Panc1 (cell line): Measurements from ENCODE around the gene PAX4. TPM values are rescaled to one million over a fixed set of nuclear protein-coding genes. Genes with fewer than 3 reads are reported as not detected.

Experiments used
- ATAC-seq: fragments of 200-7000 bp; cut with Tn5 transposase; 2 replicates; pipeline ENCODE4 v1.9.1; 2020; ENCODE audit warnings: mild to moderate bottlenecking, moderate library complexity
- BruUV-seq: library from RNA; stranded (reverse); fragments of 400-500 nt; replicated peaks from 2 replicates; lab custom pipeline; 2021; lab: Mats Ljungman, UMichigan
- CTCF ChIA-PET: fragments of 300-600 bp; sonication (Branson Sonifier 250); formaldehyde crosslinking; loops from one replicate; lab custom pipeline; 2022; ENCODE audit warnings: antibody characterized with exemption; lab: Charles Lee
- POLR2A ChIA-PET: fragments of 300-600 bp; sonication (Branson Sonifier 250); formaldehyde crosslinking; loops from one replicate; lab custom pipeline; 2022; ENCODE audit warnings: antibody characterized with exemption; lab: Charles Lee
- DNase-seq: peaks from one replicate; pipeline ENCODE4 v3.0.0-alpha.2; 2010; ENCODE audit warnings: low read depth, low spot score
- H3K27ac ChIP-seq: 2 replicates; pipeline ENCODE4 v1.5.1; 2011; ENCODE audit warnings: mild to moderate bottlenecking, low read length, inconsistent platforms
- H3K27me3 ChIP-seq: fragments of 200-500 bp; sonication (Bioruptor generic); 2 replicates; pipeline ENCODE4 v1.6.0; 2014; ENCODE audit warnings: low read length, inconsistent platforms; ENCODE audit not compliant: control insufficient read depth, insufficient read depth
- H3K36me3 ChIP-seq: fragments of 200-500 bp; sonication (Bioruptor generic); 2 replicates; pipeline ENCODE4 v1.5.1; 2014; ENCODE audit warnings: inconsistent platforms, mild to moderate bottlenecking, low read length, moderate library complexity; ENCODE audit not compliant: control insufficient read depth, insufficient read depth
- H3K4me1 ChIP-seq: 2 replicates; pipeline ENCODE4 v1.5.1; 2011; ENCODE audit warnings: inconsistent platforms, mild to moderate bottlenecking, low read length, moderate library complexity; ENCODE audit not compliant: control insufficient read depth, insufficient read depth
- H3K4me3 ChIP-seq, 2 experiments: 2 replicates each; pipeline ENCODE4 v1.5.1; 2011 to 2012; ENCODE audit warnings: low read depth in 2 of 2, low read length in 2 of 2, mild to moderate bottlenecking in 2 of 2, inconsistent platforms in 1 of 2, moderate library complexity in 1 of 2
- H3K9me3 ChIP-seq: fragments of 200-500 bp; sonication (Bioruptor generic); 2 replicates; pipeline ENCODE4 v1.5.1; 2014; ENCODE audit warnings: low read depth, mild to moderate bottlenecking, inconsistent platforms, low read length, moderate library complexity; ENCODE audit not compliant: control insufficient read depth, insufficient read depth
- CTCF ChIP-seq: fragments of 450-650 bp; IDR thresholded peaks from 2 replicates; pipeline ENCODE4 v1.5.1; 2017; ENCODE audit warnings: mild to moderate bottlenecking
- POLR2AphosphoS5 ChIP-seq: IDR thresholded peaks from 2 replicates; pipeline ENCODE4 v1.6.1; 2012; ENCODE audit warnings: mild to moderate bottlenecking, low read depth, low read length, moderate library complexity
- SIN3A ChIP-seq: IDR thresholded peaks from 2 replicates; pipeline ENCODE4 v1.6.1; 2012; ENCODE audit warnings: low read depth, mild to moderate bottlenecking, low read length, moderate library complexity, borderline replicate concordance; ENCODE audit not compliant: insufficient read depth
- TCF7L2 ChIP-seq: IDR thresholded peaks from 2 replicates; pipeline ENCODE4 v1.6.1; 2011; ENCODE audit warnings: mild to moderate bottlenecking, low read depth, low read length, inconsistent platforms
- in situ Hi-C: cut with HindIII; loops from 2 replicates; pipeline ENCODE4 v1.10.0; 2016; ENCODE audit warnings: low sequenced_read_pairs, low pct_unique_long_range_greater_than_20kb
- intact Hi-C: fragments of 100-400 bp; cut with micrococcal nuclease; formaldehyde crosslinking; loops from one replicate; pipeline ENCODE4 v1.10.0; 2022; ENCODE audit not compliant: unreplicated experiment
- total RNA-seq: library from RNA; stranded (reverse); gene quantifications from one replicate; pipeline ENCODE4 v1.2.1, GENCODE V29; 2021; ENCODE audit not compliant: unreplicated experiment
- TF ChIP-seq, protein P1 (sequence below), 2 experiments: IDR thresholded peaks; 2 replicates each; pipeline ENCODE4 v1.6.1; 2011 to 2012; ENCODE audit warnings: low read depth in 2 of 2, control low read depth in 1 of 2, low read length in 1 of 2, mild to moderate bottlenecking in 1 of 2, moderate library complexity in 1 of 2; ENCODE audit not compliant: insufficient read depth in 1 of 2

The PAX4 gene
- total RNA-seq, 1 experiment from 2014 or later = not detected

DNA sequence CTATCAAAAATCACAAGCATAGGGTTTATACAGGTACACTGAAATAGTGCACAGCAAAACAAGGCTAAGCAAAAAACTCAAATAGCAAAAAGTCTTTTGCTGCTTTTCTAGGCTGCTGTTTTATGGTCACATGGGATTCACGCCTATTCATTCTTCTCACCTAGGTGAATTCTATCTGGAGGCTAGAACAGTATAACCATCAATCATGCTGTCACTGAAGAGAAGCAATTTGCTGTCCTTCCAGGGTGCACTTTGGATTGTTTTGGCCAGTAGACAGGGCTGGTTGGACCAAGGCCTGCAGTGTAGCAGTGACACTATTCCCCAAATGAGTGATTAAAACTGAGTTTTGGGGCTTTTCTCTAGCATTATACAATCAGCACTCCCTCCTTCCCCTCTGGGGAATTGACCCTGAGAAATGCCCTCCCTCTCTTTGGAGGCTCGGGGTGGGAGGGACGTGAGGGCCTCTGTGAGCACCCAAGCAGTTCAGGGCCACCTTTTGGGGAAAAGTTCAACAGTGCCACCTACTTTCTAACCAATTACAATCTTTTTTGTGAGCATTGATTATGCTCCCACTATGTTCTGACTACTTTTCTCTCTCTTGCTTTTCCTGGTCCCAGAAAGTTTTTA, 17.8 kb upstream of the PAX4 start:
- Histone ChIP-seq H3K4me3 (no peak overlapping the region), H3K27me3 (0 out of 2 replicates have a peak, but pooled peaks cover 2% of the 10 kb centered on the region), H3K36me3 (no peaks in the 10 kb centered on the region), H3K27ac (no peak overlapping the region), H3K9me3 (no peaks in the 10 kb centered on the region), H3K4me1 (no peaks in the 10 kb centered on the region)
- intact Hi-C loops = no loop called here
- CTCF ChIA-PET = no interaction called here
- no TSS peak for BruUV-seq
- no peak for ATAC-seq
- in situ Hi-C loops = no loop called here
- no peak for TF ChIP-seq POLR2AphosphoS5
- TF ChIP-seq TCF7L2 = no peak
- no peak for TF ChIP-seq SIN3A
- TF ChIP-seq, protein P1, sequence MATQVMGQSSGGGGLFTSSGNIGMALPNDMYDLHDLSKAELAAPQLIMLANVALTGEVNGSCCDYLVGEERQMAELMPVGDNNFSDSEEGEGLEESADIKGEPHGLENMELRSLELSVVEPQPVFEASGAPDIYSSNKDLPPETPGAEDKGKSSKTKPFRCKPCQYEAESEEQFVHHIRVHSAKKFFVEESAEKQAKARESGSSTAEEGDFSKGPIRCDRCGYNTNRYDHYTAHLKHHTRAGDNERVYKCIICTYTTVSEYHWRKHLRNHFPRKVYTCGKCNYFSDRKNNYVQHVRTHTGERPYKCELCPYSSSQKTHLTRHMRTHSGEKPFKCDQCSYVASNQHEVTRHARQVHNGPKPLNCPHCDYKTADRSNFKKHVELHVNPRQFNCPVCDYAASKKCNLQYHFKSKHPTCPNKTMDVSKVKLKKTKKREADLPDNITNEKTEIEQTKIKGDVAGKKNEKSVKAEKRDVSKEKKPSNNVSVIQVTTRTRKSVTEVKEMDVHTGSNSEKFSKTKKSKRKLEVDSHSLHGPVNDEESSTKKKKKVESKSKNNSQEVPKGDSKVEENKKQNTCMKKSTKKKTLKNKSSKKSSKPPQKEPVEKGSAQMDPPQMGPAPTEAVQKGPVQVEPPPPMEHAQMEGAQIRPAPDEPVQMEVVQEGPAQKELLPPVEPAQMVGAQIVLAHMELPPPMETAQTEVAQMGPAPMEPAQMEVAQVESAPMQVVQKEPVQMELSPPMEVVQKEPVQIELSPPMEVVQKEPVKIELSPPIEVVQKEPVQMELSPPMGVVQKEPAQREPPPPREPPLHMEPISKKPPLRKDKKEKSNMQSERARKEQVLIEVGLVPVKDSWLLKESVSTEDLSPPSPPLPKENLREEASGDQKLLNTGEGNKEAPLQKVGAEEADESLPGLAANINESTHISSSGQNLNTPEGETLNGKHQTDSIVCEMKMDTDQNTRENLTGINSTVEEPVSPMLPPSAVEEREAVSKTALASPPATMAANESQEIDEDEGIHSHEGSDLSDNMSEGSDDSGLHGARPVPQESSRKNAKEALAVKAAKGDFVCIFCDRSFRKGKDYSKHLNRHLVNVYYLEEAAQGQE (IDR thresholded peaks at IDR 0.05; ENCODE audit: insufficient read depth in 1 of 2, low read depth in 2 of 2, low read length in 1 of 2) = no peak
- no peak for TF ChIP-seq CTCF
- DNase-seq = no peak
- POLR2A ChIA-PET = interaction anchor here (0.6 kb wide), 1 partner anchor 47 kb away, joined by 13 read pairs; no protein-coding TSS in a partner anchor

- Histone ChIP-seq H3K4me3 (no peak overlapping the region), H3K27ac (no peak overlapping the region), H3K9me3 (no peaks in the 10 kb centered on the region), H3K4me1 (no peaks in the 10 kb centered on the region), H3K27me3 (0 out of 2 replicates have a peak, but pooled peaks cover 2% of the 10 kb centered on the region), H3K36me3 (no peaks in the 10 kb centered on the region)
- in situ Hi-C loops (no loop called here), intact Hi-C loops (no loop called here)
- TF ChIP-seq SIN3A (no peak), TCF7L2 (no peak), POLR2AphosphoS5 (no peak), CTCF (no peak)
- TF ChIP-seq, protein P1 (IDR thresholded peaks at IDR 0.05; ENCODE audit: insufficient read depth in 1 of 2, low read depth in 2 of 2, low read length in 1 of 2) = no peak
- ATAC-seq (no peak), DNase-seq (no peak)
- ChIA-PET POLR2A (no interaction called here), CTCF (no interaction called here)
- BruUV-seq = no TSS peak
Observed at GRCh38 chr7:127632276-127632910, 14.5 kb upstream of the PAX4 start.
